NCI-H2171 (cell line): ENCODE data around the gene GNAQ.
"Not testable (repeated sequence)": the region's sequence is repeated elsewhere in the genome, so short reads cannot be mapped to it uniquely, and the experiment has no call there.

ENCODE experiments used
- DNase-seq: peaks from one replicate; lab custom pipeline; 2025; lab: John Stamatoyannopoulos, UW

Gene GNAQ

DNA sequence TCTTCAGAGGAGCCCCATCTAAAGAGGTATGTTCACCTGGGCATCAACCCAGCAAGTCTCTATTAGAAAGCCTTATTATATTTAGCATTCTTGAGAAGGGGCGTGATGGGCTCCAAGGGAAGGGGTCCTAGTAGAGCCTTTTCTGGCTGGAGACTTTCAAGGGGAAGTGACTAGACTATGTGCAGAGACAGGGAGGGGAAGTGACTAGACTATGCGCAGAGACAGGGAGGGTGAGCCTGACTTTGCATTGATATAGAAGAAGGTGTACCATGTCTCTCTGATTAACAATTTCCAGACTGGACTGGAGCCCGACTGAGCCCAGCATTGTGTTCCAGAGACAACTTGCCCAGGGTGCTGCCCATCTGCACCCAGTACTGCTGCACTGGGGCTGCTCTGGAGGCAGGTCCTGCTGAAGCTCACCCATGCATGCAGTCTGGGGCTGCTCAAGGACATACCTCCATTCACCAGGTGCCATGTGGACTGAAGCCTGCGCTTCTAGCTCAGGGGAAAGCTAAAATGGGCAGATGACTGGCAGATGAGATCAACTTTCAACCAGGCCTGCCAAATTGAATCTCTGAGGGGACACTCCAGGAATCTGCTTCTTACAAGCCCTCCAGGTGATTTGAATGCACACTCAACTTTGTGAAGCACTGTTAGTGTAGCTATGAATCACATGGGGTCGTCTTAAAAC lies 300.5 kb downstream of the GNAQ start:
- DNase-seq, result peak; percentile 24

DNA sequence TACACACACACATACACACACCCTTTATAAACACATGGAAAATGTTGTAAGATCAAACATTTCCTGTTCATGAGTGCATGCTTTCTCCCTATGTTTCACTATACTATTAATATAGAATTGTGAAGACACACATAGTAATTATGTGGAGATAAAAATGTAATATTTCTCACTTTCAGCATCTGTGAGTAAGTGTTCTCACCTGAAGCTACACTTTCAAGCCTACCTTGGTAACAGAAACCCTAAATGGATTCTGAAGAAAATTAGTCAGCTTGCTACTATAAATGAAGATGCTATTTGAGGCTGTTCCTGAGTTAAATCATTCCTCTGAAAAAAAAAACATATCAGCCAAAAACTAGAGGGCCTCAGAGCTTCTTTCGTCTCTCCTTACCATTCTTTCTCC lies 302.4 kb downstream of the GNAQ start:
- no peak for DNase-seq

DNA sequence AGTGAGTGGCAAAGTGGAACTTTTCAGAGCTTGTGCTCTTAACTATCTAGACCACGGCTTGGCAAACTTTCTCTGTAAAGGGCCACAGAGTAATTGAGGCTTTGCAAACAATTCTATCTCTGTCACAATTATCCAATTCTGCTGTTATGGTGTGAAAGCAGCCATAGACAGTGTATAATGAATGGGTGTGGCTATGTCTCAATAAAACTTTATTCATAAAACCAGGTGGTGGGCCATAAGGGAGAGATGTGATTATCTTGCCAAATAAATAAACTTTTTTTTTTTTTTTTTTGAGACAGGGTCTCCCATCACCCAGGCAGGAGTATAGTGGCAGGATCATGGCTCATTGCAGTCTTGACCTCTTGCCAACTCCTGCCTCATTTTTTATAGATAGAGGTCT lies 304.8 kb downstream of the GNAQ start:
- DNase-seq, result no peak

DNA sequence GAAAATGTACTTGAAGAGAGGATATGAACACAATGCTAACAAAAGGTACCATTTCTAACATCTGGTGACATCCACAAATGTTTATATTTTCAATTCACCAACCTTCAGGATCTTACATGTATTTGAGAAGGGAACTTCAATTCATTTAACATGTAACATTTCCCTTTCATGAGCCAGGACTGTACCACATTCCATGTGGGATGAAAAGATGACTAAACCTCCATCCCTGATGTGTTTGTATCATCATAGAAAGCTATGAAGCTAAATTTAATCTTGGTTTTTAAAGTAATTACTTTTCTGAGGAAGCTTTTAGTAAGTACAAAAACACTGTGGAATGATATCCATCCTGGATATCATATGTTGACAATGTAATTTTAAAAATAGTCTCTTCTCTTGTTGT lies 305.3 kb downstream of the GNAQ start:
- DNase-seq, result no peak

DNA sequence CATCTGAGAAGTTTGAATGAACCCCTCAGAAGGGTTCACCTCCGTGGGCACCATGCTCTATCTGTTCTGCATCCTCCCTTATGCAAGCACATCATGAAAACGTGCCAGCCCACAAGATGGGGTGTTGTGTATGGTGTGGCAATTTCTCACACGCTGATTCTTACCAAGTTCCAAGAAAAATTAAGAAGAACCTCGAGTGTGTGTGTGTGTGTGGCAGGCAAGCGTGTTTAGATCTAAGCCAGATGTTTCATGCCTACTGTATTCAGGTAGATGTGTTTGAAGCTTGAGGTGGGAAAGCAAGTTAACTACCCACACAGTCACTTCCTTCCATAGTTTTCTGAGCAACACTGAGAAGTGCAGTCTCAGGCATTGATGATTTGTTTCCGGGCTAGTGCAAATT lies 305.8 kb downstream of the GNAQ start:
- no peak for DNase-seq

DNA sequence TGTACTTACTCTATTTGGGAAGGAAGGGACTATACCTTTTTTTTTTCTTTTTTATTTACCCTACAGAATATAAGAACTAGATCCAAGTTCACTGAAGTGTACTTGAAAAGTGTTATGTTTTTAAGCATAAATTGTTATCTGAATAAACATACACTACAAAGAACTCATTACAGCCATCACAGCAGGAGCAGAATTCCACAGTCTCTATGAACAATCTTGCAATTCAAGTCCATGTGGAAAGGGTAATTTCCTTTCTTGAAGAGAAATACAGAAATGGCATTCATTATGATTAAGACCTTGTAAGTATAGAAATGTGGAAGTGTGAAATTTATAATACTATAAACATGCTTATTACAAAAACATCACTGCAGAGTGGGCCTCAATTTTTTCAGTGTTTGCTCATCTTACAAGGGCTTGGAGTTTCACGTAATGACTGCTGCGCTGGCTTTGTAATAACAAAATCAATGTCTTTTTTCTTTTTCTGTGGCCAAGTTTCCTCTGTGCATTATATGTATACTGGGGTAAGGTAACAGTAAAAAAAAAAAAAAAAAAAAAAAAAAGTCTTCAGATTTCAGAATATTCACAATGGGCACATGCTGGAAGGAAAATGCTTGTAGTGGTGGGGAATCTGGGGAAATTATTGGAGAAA lies 306.4 kb downstream of the GNAQ start:
- no peak for DNase-seq

DNA sequence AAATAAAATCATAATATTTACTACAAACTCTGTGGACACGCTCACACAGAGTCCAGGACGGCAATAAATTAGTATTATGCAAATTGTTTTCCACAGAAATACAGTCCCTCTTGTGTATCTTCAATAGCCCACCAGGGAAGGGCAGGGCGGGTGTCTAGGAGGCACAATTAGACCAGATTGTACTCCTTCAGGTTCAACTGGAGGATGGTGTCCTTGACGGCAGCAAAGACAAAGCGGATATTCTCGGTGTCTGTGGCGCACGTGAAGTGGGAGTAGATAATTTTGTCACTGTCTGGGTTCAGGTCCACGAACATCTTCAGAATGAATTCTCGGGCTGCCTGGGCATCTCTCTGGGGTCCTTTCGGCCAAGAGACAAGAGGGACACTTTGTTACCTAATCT lies 310.5 kb downstream of the GNAQ start:
- not testable (repeated sequence) for DNase-seq

DNA sequence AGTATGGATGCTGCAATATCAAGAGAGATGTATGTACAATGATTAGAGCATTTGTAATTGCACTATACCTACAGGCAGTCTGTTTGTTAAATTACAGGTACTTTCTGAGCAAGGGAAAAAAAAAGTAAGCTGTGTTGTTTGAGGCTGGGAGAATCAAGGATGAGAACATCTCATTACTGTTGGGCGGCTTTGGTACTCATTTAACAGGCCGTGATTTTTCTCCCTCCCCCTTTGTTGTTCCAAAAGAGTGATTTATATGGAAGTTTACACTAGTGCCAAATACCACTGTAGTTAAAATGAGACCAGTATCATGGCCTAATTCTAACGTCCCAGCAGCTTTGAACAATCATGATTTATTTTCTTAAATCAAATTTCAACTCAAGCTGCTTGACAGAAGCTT lies 312.3 kb downstream of the GNAQ start:
- no peak for DNase-seq

DNA sequence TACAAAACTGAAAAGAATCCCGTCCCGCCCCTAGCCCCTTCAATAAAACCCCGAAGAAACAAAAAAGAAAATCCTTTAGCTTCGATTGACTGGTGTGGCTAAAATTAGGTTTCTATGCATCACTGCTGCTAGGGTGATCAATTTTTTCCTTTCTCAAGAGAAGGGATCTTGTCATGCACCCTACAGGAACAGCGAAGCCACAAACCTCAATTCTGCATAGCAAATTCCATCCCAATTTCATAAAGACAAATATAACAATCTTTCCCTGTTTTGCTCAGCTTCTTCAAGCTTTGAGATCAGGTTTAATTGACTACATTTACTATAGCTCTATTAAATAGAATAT lies 313.3 kb downstream of the GNAQ start:
- not testable (repeated sequence) for DNase-seq

DNA sequence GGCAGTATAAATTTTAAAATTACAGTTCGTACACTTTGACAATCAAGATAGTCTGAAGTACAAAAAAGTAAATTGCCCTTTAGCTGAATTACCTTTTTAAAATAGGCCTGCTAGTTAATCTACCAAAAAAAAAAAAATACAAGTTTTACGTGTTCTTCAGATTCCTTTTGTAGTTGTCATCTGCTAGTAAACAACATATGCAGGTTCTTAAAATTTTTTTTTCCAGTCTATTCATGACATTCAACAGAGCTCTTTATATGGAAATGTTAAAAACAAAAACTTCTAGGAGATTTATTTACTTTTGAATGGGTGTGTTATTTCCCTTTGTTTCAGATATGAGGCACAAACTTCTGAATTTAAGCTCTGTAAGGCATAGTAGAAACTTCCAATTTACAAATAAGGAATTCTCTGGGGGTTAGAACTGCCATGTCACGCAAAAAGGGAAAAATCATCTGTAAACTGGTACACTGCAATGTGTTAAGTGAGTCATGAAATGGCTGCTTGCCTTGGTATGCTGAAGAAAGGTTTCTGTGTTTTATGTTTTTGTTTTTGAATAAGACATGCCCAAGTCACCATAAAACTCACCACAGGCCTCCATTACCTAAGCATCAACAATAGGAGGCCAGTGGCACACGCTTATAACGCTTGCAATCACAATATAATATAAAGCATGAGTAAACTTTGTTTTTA lies 313.9 kb downstream of the GNAQ start:
- DNase-seq, result not testable (repeated sequence)

DNA sequence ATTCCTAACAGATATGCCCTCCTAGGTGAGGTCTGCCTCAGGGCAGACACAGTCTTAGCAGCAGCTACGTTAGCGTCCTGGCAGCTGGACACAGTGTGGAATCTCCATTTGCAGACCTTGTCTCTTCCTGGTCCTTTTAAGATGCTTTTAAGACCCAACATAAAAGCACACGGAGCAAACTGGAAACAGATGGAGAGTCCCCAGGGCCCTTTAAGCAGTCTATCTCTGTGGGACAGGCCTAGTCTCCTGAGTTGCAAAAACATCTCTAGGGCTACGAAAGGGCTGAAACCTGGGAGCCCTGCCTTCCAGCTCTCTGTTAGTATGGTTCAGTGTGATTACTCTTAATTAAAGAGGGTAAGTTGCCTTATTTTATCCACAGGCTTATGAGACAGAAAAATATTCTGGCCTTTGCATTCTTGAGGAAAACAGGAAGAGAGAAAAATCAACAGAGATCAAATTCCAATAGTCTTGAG lies 317.5 kb downstream of the GNAQ start:
- DNase-seq, result no peak

DNA sequence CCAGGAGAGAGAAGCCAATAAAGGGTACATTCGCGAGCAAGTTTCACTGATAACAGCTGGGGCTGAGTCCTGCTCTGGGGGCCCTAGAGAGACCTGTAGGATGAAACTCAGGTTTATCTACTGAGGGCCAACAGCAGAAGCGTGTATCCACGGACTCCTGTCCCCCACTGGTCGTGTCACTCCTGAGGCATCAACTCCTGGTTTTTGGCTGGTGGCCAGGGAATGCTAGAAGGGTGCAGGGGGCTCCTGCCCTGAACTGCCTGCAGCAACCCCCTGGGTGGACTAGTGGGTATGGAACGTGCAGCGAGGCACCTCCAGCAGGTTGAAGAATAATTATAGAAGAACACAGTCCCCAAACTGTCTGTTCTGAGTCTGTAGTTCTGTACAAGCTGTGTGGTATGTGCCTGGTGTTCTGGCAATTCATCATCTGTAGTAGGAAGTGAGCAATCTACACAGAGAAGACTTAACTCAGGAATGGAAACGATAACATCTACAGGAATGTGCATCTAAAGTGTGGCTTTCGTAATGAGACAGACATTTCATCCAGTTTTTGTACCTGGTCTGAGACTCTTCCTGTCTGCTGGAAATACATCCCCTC lies 319.0 kb downstream of the GNAQ start:
- no peak for DNase-seq

DNA sequence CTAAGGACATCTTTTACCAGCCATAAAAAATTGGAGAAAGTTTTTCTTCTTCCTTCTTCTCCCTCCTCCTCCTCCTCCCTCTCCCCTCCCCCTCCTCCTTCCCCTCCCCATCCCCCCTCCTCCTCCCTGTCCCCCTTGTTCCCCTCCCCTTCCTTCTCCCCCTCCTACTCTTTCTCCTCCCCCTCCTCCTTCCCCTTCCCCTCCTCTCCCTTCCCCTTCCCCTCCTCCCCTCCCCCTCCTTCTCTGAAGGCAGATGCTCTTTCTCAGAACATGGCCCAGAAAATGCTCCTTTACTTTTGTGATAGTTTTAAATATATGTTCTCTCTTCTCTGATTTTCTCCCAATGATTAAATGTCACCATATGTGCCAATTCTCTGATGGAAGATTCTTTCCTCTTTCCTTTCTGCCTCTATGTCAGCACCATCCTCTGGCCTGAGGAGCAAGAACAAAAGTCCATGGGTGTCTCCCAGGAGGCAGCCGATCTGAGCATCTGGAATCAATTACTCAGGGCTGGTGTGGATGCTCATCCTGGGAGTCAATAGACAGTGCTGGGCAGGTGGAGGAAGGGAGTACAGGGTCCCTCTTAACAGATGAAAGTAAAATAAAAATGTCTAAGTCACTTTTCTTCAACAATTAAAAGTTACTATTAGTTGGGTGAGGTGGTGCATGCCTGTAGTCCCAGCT lies 320.5 kb downstream of the GNAQ start:
- no peak for DNase-seq

DNA sequence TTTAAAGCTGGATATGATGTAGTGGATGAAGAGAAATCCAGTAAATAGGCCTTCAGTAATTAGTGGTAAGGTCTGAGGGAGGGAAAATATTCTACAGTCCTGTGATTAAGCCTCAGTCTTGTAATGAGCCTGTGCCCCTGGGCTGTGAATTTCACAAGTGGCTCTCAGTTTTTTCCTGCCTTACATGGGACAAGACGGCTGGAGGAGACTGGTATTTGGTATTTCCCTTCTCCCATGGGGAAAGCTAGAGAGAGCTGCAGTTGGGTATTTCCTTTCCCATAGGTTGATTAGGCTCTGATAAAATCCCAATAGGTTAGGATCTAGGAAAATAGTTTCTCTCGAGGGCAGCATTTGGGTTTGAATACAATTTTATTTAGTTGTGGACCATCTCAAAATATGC lies 321.3 kb downstream of the GNAQ start:
- no peak for DNase-seq

DNA sequence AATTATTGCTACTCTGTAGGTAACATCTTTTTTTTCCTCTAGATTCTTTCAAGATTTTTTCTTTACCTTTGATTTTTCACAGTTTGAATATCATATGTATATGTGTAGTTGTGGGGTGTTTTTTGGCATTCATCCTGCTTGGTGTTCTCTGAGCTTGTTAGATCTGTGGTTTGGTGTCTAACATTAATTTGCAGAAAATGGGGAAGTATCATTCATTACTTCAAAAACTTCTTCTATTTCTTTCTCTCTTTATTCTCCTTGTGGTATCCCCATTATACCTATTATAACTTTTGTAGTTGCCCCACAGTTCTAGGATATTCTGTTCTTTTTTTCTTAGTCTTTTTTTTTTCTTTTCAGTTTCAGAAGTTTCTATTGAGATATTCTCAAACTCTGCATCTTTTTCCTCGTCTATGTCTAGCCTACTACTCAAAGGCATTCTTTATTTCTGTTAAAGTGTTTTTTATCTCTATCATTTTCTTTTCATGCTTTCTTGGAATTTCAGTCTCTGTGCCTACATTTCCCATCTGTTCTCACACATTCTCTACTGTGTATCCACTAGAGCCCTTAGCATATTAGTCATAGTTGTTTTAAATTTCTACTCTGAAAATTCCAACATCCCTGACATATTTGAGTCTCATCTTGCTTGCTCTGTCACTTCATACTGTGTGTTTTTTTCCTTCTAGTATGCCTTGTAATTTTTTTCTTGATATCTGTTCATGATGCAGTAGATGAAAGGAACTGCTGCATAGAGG lies 323.4 kb downstream of the GNAQ start:
- no peak for DNase-seq

DNA sequence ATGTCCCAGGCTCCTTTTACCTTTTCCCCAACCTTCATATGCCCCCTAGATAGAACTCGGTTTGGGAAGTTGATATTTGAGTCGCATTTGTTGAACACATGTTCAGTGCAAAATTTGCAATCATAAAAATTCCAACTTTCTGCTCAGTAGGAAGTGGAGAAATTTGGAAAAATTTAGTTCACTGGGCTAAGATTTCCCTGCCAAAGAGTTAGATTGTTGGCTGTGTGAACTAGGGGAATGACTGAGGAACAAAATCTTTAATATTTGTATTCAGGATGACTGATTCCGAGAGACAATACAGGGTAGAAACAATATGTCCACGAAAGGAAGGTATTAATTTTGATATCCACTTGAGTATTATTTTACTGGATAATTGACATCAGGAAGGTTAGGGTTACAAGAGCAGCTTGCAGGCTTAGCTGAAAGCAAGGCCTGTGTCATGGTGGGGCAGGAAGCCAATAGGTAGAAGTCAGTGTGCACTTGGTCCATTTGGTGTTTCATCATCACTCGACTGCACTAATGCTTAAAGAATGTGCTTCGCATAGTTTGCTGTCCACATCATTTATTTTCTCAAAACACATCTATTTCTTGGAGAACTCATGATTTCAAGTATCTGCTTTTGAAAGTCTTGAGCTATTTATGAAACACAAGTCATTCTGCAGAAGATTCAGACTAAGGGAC lies 324.1 kb downstream of the GNAQ start:
- no peak for DNase-seq

DNA sequence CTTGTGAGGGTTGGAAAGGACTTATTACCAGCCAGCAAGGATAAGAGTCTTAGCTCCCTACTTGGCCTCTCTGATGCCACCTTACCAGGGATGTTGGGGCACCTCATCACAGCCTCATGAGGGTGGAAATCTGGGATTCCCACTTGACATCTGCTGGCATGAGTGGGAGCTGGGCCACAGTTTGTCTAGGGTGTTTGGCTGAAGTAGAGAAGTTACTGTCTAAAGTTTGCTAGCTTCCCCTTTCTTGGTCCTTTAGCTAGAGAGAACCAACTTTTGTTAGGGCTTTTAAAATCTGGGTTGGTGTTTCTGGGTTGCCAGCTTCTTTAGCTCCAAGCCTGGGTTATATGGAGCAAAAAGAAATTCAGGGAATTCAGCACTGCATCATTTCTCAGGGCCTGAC lies 326.0 kb downstream of the GNAQ start:
- DNase-seq, result no peak

DNA sequence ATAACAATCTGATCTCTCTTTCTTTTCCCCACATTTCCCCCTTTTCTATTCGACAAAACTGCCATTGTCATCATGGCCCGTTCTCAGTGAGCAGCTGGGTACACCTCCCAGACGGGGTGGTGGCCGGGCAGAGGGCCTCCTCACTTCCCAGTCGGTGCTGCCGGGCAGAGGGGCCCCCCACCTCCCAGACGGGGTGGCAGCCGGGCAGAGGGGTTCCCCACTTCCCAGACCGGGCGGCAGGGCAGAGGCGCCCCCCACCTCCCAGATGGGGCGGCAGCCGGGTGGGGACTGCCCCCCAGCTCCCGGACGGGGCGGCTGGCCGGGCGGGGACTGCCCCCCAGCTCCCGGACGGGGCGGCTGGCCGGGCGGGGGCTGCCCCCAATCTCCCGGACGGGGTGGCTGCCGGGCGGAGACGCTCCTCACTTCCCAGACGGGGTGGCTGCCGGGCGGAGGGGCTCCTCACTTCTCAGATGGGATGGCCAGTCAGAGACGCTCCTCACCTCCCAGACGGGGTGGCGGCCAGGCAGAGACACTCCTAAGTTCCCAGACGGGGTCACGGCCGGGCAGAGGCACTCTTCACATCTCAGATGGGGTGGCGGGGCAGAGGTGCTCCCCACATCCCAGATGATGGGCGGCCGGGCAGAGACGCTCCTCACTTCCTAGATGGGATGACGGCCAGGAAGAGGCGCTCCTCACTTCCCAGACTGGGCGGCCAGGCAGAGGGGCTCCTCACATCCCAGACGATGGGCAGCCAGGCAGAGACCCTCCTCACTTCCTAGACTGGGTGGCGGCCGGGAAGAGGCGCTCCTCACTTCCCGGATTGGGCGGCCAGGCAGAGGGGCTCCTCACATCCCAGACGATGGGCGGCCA lies 328.9 kb downstream of the GNAQ start:
- not testable (repeated sequence) for DNase-seq

DNA sequence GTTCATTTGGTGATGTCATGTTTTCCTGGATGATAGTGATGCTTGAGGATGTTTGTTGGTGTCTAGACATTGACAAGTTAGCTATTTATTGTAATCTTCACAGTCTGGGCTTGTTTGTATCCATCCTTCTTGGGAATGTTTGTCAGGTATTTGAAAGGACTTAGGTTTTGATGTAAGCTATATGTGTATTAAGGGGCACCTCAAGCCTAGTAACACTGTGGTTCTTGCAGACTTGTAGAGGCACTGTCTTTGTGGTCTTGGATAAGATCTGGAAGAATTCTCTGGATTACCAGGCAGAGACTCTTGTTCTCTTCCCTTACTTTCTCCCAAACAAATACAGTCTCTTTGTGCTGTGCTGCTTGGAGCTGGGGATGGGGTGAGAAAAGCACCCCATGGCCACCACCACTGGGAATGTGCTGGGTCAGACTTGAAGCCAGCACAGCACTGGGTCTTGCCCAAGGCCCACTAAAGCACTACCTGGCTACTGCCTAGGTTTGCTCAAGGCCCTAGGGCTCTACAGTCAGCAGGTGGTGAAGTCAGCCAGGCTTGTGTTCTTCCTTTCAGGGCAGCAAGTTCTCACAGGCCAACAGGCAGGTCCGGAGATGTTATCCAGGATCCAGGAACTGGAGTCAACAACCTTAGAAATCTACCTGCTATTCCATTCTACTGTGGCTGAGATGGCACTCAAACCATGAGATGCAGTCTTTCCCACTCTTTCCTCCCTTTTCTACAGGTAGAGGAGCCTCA lies 334.2 kb downstream of the GNAQ start:
- DNase-seq, result no peak
